Activated naive CD4-positive, alpha-beta T cell treated with anti-CD3 and anti-CD28 coated beads, Interleukin-2, amount 50 U/mL, for 24 hours (primary cell): ENCODE results near the gene FAM53C.

ENCODE experiments used
- H3K27ac Mint-ChIP-seq: one replicate; pipeline ENCODE4 v1.8.0; 2021; ENCODE audit warnings: mild to moderate bottlenecking, mixed read lengths
- H3K27me3 Mint-ChIP-seq: one replicate; pipeline ENCODE4 v1.8.0; 2021; ENCODE audit warnings: mixed read lengths
- H3K36me3 Mint-ChIP-seq: one replicate; pipeline ENCODE4 v1.8.0; 2021; ENCODE audit warnings: mixed read lengths
- H3K4me1 Mint-ChIP-seq: one replicate; pipeline ENCODE4 v1.8.0; 2021; ENCODE audit warnings: mixed read lengths
- H3K4me3 Mint-ChIP-seq: one replicate; pipeline ENCODE4 v1.8.0; 2021; ENCODE audit warnings: mild to moderate bottlenecking, mixed read lengths
- H3K9me3 Mint-ChIP-seq: one replicate; pipeline ENCODE4 v1.8.0; 2021; ENCODE audit warnings: mixed read lengths

FAM53C gene

GRCh38 chr5:138340008-138340407, 1.9 kb downstream of the FAM53C start:
- Mint-ChIP-seq H3K4me3 (peak overlapping the region; percentile 86), H3K9me3 (no peaks in the 10 kb centered on the region), H3K27ac (no peak overlapping the region), H3K36me3 (peaks cover 6% of the 10 kb centered on the region), H3K4me1 (peaks cover 38% of the 10 kb centered on the region), H3K27me3 (no peaks in the 10 kb centered on the region)

GRCh38 chr5:138344887-138345622, 7.0 kb downstream of the FAM53C start:
- no peaks in the 10 kb centered on the region for H3K27me3 Mint-ChIP-seq
- H3K36me3 Mint-ChIP-seq: peaks cover 14% of the 10 kb centered on the region

GRCh38 chr5:138346889-138347288, 8.8 kb downstream of the FAM53C start:
- no peak overlapping the region for H3K27ac Mint-ChIP-seq
- H3K4me1 Mint-ChIP-seq: peaks cover 14% of the 10 kb centered on the region
- no peak overlapping the region for H3K4me3 Mint-ChIP-seq
- peaks cover 4% of the 10 kb centered on the region for H3K9me3 Mint-ChIP-seq
- H3K27me3 Mint-ChIP-seq: no peaks in the 10 kb centered on the region
- peaks cover 9% of the 10 kb centered on the region for H3K36me3 Mint-ChIP-seq

More at GRCh38 chr5:138344887-138345622, 7.0 kb downstream of the FAM53C start:
- H3K27ac Mint-ChIP-seq: no peak overlapping the region
- no peaks in the 10 kb centered on the region for H3K9me3 Mint-ChIP-seq
- H3K4me1 Mint-ChIP-seq: peaks cover 21% of the 10 kb centered on the region
- no peak overlapping the region for H3K4me3 Mint-ChIP-seq

GRCh38 chr5:138349852-138350562, 11.9 kb downstream of the FAM53C start:
- no peaks in the 10 kb centered on the region for H3K27me3 Mint-ChIP-seq
- H3K4me3 Mint-ChIP-seq: no peak overlapping the region
- H3K9me3 Mint-ChIP-seq: peaks cover 4% of the 10 kb centered on the region
- H3K36me3 Mint-ChIP-seq: peaks cover 12% of the 10 kb centered on the region
- H3K27ac Mint-ChIP-seq: no peak overlapping the region
- H3K4me1 Mint-ChIP-seq: peaks cover 34% of the 10 kb centered on the region

GRCh38 chr5:138350563-138350890, 12.5 kb downstream of the FAM53C start:
- Mint-ChIP-seq H3K4me3 (no peak overlapping the region), H3K27me3 (no peaks in the 10 kb centered on the region), H3K9me3 (peaks cover 4% of the 10 kb centered on the region), H3K36me3 (peaks cover 11% of the 10 kb centered on the region), H3K27ac (peak overlapping the region; percentile 8), H3K4me1 (peaks cover 39% of the 10 kb centered on the region)

GRCh38 chr5:138351056-138351455, 13.0 kb downstream of the FAM53C start:
- H3K4me3 Mint-ChIP-seq: no peak overlapping the region
- H3K9me3 Mint-ChIP-seq: peaks cover 4% of the 10 kb centered on the region
- H3K36me3 Mint-ChIP-seq: peaks cover 6% of the 10 kb centered on the region
- no peak overlapping the region for H3K27ac Mint-ChIP-seq
- H3K4me1 Mint-ChIP-seq: peaks cover 44% of the 10 kb centered on the region
- no peaks in the 10 kb centered on the region for H3K27me3 Mint-ChIP-seq

- H3K9me3 Mint-ChIP-seq: peaks cover 4% of the 10 kb centered on the region
- H3K4me1 Mint-ChIP-seq: peaks cover 49% of the 10 kb centered on the region
- peaks cover 6% of the 10 kb centered on the region for H3K36me3 Mint-ChIP-seq
- H3K27me3 Mint-ChIP-seq: no peaks in the 10 kb centered on the region
- peak overlapping the region; percentile 61 for H3K4me3 Mint-ChIP-seq
- H3K27ac Mint-ChIP-seq: peak overlapping the region; percentile 59
Observed at GRCh38 chr5:138351517-138351916, 13.5 kb downstream of the FAM53C start.

- Mint-ChIP-seq H3K27ac (peak within 1 kb of the TSS; percentile 97), H3K4me1 (peaks cover 53% of the 10 kb centered on the region), H3K9me3 (peaks cover 4% of the 10 kb centered on the region), H3K4me3 (peak within 1 kb of the TSS; percentile 98), H3K36me3 (peaks cover 6% of the 10 kb centered on the region), H3K27me3 (no peaks in the 10 kb centered on the region)
Observed at GRCh38 chr5:138352071-138352721, 14.1 kb downstream of the FAM53C start, which contains the start of gene KDM3B. Gene KDM3B (plus strand): TSS chr5:138352685. CDS start chr5:138352796, 111 bp downstream.

GRCh38 chr5:138352722-138353559, 14.9 kb downstream of the FAM53C start:
- peaks cover 4% of the 10 kb centered on the region for H3K9me3 Mint-ChIP-seq
- H3K4me1 Mint-ChIP-seq: peaks cover 53% of the 10 kb centered on the region
- peak overlapping the region; percentile 97 for H3K27ac Mint-ChIP-seq
- peaks cover 4% of the 10 kb centered on the region for H3K36me3 Mint-ChIP-seq
- H3K4me3 Mint-ChIP-seq: peak overlapping the region; percentile 98
- no peaks in the 10 kb centered on the region for H3K27me3 Mint-ChIP-seq

- Mint-ChIP-seq H3K4me1 (peaks cover 53% of the 10 kb centered on the region), H3K27me3 (no peaks in the 10 kb centered on the region), H3K9me3 (peaks cover 4% of the 10 kb centered on the region), H3K27ac (peak overlapping the region; percentile 97), H3K36me3 (peaks cover 4% of the 10 kb centered on the region), H3K4me3 (peak overlapping the region; percentile 98)
Observed at GRCh38 chr5:138353560-138354080, 15.6 kb downstream of the FAM53C start.

GRCh38 chr5:138354387-138354786, 16.3 kb downstream of the FAM53C start:
- Mint-ChIP-seq H3K4me3 (peak overlapping the region; percentile 98), H3K9me3 (peaks cover 4% of the 10 kb centered on the region), H3K4me1 (peaks cover 53% of the 10 kb centered on the region), H3K27me3 (no peaks in the 10 kb centered on the region), H3K27ac (peak overlapping the region; percentile 59), H3K36me3 (peaks cover 4% of the 10 kb centered on the region)

GRCh38 chr5:138354926-138355378, 16.9 kb downstream of the FAM53C start:
- H3K27me3 Mint-ChIP-seq: no peaks in the 10 kb centered on the region
- H3K4me3 Mint-ChIP-seq: peak overlapping the region; percentile 98
- peaks cover 4% of the 10 kb centered on the region for H3K9me3 Mint-ChIP-seq
- H3K27ac Mint-ChIP-seq: peak overlapping the region; percentile 82
- peaks cover 4% of the 10 kb centered on the region for H3K36me3 Mint-ChIP-seq
- H3K4me1 Mint-ChIP-seq: peaks cover 57% of the 10 kb centered on the region

GRCh38 chr5:138359621-138360020, 21.6 kb downstream of the FAM53C start:
- H3K4me3 Mint-ChIP-seq: no peak overlapping the region
- peak overlapping the region; percentile 35 for H3K27ac Mint-ChIP-seq
- H3K9me3 Mint-ChIP-seq: no peaks in the 10 kb centered on the region
- peaks cover 61% of the 10 kb centered on the region for H3K4me1 Mint-ChIP-seq
- H3K27me3 Mint-ChIP-seq: no peaks in the 10 kb centered on the region
- H3K36me3 Mint-ChIP-seq: peaks cover 4% of the 10 kb centered on the region

- Mint-ChIP-seq H3K9me3 (no peaks in the 10 kb centered on the region), H3K36me3 (peaks cover 4% of the 10 kb centered on the region), H3K4me1 (peaks cover 56% of the 10 kb centered on the region), H3K27me3 (no peaks in the 10 kb centered on the region), H3K4me3 (peak overlapping the region; percentile 66), H3K27ac (peak overlapping the region; percentile 86)
Observed at GRCh38 chr5:138360941-138361452, 22.9 kb downstream of the FAM53C start.

GRCh38 chr5:138364576-138364975, 26.5 kb downstream of the FAM53C start:
- no peak overlapping the region for H3K4me3 Mint-ChIP-seq

More at GRCh38 chr5:138364576-138364975, 26.5 kb downstream of the FAM53C start:
- Mint-ChIP-seq H3K27ac (no peak overlapping the region), H3K4me1 (peaks cover 75% of the 10 kb centered on the region), H3K36me3 (peaks cover 7% of the 10 kb centered on the region), H3K27me3 (no peaks in the 10 kb centered on the region), H3K9me3 (no peaks in the 10 kb centered on the region)
